GM19438 (cell line): ENCODE results near the gene COL6A1.

Source experiments
- ATAC-seq: cut with Tn5 transposase; IDR thresholded peaks from one replicate; pipeline ENCODE4 v1.9.1; 2021; ENCODE audit warnings: low read depth; ENCODE audit not compliant: unreplicated experiment

COL6A1 gene

GRCh38 chr21:46021978-46022544 is 40.5 kb downstream of the COL6A1 start:
- no peak for ATAC-seq

DNA sequence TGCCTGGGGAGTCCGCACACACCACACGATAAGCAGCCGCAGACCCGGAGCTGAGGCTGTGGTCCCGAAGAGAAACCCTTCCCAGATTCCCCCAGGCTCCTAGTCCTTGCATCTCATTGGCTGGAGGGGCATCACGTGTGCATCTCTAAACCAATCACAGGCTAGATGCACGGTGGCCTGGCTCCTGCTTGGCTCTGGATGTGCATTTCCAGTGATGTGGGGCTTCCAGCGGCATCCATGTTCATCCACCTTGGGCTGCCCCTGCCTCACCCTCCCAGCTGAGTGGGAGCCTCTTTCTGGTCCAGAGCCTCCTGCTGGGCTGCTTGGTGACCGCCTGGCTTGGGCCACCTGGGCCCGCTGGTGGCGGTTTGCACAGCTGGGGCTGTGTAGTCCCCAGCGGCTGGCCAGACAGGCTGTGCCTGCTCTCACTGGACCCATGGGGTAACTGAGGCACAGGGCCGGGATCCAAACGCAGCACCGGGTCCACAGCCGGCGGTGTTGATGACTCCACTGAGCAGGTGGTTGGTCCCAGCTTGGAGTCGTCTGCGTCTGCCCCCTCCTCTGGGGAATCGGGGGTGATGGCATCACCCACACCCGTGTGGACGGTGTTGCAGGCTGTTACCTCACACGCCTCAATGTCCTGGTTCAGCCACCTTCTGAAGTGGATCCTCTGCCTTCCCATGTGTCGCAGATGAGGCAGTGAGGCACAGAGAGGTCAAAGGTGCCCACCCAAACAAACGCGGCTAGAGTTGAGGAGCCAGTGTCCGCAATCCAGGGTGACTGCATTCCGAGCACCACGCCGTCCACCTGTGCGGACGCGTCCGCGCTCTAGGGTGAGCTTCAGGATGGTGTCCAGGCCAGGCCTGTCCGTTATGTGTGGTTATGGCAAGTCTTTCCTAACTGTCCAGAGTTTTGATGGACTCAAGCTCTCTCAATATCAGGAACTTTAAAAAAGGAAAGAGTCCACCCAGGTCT is 41.3 kb downstream of the COL6A1 start:
- no peak for ATAC-seq

DNA sequence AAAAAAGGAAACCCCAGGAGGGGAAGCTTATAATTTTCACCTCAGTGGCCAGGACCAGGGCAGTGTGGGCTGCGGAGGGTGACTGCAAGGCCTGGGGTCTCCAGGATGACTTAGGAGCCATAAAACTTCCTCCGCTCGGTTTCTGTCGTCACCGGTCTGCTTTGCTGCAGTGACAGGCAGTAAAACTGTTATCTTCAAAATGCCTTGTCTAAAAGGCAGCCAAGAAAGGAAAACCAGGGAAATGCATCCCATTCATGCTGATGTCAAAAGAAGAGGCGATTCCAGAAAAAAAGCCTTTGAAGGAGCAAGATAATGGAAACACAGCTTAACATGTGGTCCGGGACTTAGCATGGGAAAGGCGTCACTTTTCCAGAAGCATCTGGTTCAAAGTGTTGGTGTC is 42.0 kb downstream of the COL6A1 start:
- ATAC-seq = no peak

DNA sequence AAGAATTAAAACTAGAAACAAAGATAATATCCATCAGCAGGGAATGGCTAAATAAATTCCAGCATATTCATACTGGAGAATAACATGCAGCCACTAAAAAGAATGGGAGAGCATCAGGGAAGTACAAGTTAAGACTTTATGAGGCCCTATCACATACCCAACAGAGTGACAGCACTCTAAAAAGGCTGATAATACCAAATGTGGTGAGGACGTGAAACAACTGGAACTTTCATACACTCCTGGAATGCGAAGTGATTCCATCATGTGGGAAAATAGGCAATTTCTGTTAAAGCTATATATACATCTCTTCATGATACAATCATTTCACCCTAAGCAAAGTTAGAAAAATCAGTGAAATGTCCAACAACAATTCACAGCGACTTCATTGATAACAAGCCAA is 42.6 kb downstream of the COL6A1 start:
- ATAC-seq = no peak

DNA sequence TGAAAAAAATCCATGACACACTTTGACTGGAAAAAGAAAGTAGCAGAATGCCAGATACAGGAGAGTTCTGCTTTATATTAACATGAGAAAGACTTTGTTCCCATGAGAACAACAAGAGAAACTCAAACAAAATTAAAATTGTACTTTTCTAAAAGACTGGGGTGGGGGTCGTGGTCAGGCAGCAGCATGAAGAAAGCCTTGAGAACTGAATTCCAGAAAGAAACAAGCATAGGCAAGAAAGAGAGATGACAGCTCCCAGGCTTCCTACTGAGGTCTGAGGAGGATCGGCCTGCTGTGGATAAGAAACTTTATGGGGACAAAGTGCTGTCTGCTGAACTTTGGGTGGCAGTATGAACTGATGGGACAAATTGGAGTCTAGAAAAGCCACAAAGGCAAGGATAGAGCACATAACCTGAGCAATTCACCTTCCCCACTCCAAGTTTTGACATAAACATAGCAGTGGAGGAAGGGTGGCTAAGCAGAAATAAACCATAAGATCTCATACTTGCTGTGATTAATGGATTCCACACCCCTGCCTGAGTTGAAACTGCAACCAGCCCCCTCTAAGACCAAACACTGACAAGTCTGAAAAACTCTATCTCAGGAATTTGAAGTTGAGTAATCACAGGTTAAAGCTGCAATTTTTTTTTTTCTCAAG is 43.7 kb downstream of the COL6A1 start:
- no peak for ATAC-seq

- ATAC-seq = no peak
Measured at GRCh38 chr21:46027851-46028493, 46.4 kb downstream of the COL6A1 start.

DNA sequence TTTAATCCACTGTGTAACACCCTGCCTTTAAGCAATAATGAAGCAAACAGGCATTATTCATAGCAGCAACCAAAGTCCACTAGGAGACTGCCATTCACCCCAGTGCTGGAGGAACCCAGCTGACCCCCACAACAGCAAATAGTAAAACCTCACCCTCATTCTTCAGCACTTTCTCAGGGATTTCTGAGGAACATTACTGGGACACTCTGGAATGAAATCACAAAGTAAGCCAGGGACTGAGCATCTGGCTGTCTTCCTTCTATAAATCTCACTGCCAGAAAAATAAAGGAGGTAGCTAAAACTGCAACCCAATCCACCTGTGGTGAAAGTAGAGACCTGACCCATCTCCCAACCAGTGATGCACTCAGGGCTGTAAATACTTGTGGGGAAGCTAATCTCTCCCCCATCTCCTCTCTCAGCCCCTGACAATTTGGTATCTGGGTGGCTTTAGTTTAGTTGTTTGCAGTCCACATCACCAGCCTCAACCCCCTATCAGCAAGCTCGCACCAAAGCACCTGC is 47.1 kb downstream of the COL6A1 start:
- no peak for ATAC-seq

DNA sequence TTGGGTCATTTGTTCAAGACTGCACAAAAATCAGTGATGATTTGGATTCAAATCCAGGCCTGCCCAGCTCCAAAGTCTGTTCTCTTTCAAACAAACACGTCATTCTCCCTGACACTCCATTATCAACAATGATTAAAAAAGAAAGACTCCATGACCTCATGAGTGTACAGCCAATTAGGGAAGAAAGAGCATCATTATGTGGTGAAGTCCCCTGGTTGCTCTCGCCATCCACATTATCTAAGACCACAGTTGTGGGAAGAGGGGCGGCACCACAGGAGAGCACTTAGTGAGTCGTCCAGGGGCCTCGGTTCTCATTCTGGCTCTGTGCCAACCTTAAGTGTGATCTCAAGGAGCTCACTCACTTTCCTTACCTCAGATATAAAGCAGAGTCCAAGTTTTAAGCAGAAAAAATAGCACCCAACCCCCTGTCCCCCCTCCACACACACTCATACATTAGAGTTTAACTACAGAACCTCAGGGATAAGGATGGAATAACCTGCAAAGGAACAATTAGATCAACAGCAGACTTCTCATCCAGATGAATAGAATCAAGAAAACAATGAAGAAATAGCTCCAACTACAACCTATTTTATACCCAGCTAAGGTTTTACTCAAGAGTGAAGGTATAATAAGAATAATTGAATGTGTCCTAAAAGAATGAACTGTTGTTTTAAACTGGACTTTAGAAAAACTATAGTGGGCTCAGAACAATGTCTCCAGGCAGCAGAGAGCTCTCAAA is 47.8 kb downstream of the COL6A1 start:
- no peak for ATAC-seq

DNA sequence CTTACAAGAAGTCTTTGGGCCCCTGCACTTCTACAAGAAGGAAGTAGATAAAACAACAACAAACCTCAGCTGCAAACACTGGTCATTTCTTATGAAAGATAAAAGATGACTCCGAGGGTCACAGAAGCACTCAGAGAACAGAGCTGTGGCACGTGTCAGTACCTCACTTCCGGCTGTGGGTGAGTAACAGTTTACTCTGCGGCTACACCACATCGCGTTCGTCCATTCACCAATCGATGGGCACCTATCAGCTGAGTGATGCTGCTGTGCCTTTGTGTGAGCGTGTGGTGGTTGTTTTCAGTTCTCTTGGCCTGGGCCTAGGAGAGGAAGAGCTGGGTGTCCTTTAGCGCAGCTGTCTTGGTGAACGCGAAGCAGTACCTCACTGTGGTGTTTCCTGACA is 49.9 kb downstream of the COL6A1 start:
- ATAC-seq = no peak

DNA sequence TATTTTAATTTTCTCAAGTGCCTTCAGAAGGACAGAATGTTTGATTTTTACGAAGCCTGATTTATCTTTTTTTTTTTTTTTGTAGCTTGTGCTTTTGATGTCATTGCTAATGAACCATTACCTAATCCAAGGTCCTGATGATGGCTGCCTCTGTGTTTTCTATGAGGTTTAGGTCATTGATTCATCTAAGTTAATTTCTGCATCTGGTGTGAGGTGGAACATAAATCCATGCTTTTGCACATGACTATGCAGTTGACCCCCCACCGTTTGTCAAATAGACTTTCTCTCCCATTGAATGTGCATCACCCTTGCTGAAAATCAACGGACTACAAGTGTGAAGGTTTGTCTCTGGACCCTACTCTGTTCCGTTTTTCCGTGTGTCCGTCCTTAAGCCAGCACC is 50.5 kb downstream of the COL6A1 start:
- ATAC-seq = no peak

- ATAC-seq = no peak
Measured at GRCh38 chr21:46033410-46034400, 52.1 kb downstream of the COL6A1 start.

DNA sequence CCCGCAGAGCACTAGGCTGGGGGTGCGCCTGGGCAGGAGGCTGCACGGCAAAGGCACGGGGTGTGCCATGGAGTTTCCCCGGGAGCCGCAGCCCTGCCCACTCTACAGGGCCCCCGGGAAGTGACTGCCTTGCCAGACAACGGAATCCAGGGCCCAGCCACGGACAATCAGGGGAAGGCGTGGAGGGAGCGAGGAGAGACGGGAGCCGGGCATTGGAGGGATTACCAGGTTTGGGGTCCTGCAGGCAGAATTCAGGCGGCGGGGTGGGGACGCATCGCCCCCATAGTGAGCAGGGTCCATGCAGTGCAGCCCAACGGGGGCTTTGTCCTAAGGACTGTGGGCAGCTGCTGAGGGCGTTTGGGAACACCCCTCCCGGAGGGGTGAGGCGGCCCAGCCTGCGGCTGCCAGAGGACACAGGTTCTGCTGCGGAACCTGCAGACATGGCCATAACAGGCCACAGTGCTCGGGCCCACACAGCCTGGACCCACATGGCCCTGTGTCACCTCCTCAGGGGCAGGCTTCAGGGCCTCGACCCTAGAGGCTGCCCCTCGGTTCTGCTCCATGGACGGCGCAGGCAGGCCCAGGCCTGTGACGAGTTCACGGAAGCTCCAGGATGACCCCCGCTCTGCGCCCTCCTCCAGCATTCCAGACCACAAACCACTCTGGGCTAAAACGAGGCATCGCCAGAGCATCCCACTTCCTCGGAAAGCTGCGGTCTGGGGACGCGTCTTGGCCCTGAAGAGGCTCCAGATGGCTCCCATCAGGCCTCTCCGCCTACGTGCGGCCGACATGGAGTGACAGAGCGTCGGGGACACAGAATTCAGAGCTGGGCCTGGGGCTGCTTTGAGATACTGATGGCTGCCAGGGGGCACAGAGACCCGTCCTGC is 54.5 kb downstream of the COL6A1 start:
- no peak for ATAC-seq

GRCh38 chr21:46036696-46037330 is 55.2 kb downstream of the COL6A1 start:
- ATAC-seq = no peak

- ATAC-seq = no peak
Measured at GRCh38 chr21:46037331-46038325, 56.1 kb downstream of the COL6A1 start.

DNA sequence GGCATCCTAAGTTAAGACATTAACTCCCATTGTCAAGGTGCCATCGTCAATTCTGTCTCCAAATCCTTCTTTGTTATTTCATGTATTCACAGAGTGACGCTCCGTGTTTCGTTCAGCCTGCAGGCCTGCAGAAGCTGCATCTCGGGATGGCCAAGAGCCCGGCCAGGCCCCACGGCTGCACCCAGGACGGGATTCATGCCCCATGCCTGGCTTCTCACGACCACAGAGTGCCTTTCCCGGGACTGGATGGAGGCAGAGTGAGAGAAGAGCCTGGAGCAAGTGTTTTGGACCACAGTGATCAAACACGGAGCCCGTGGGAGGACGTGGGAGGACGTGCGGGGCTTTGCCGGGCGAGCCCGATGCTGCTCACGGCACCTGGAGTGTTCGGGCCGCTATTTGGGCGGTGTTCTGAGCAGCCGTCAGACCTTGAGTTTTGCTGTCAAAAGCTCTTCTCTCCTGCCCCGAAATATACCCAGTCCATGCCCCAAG is 56.8 kb downstream of the COL6A1 start:
- no peak for ATAC-seq

DNA sequence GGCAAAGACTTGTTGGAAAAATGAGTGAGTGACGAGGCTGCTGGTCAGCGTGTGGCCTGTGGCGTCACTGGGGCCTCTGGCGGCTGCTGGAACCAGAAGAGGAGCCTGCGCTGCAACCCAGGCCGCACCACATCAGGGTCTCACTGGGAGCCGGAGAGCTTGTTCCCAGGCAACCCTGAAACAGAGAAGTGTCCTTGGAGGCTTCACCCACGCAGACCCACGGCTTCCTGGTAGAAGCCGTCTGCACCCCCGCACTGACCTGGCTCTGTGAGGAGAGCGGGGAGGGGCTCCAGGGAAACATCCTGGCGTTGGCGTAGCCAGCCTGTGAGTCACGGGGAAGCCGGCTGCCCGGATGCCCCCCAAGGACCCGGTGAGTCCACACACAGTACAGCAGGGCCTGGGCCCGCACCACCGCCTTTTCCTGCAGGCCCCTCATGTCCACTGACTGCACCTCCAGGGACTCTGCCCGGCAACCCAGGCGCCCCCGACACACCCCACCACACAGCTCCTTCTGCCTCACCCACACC is 57.4 kb downstream of the COL6A1 start:
- ATAC-seq = no peak
